Endothelial cell of umbilical vein (primary cell): ENCODE measurements around the gene SLC8A1. TPM values are rescaled to one million over a fixed set of nuclear protein-coding genes. Genes with fewer than 3 reads are reported as not detected.

Experiments
- BruUV-seq: library from RNA; stranded (reverse); fragments of 400-500 nt; replicated peaks from 2 replicates; lab custom pipeline; 2021; lab: Mats Ljungman, UMichigan
- CTCF ChIA-PET: fragments of 300-600, 350-600 bp; sonication (Branson Sonifier 250); formaldehyde crosslinking; loops from one replicate; lab custom pipeline; 2021; ENCODE audit warnings: antibody characterized with exemption, inconsistent platforms; lab: Charles Lee
- POLR2A ChIA-PET: fragments of 300-600, 350-600 bp; sonication (Branson Sonifier 250); formaldehyde crosslinking; loops from one replicate; lab custom pipeline; 2021; ENCODE audit warnings: antibody characterized with exemption, inconsistent platforms; lab: Charles Lee
- DNase-seq: peaks from one replicate; pipeline ENCODE4 v3.0.0-alpha.2; 2011; ENCODE audit warnings: low read depth, low spot score
- FAIRE-seq: peaks from 2 replicates; lab custom pipeline; 2011; peaks lifted over from hg19 to GRCh38; lab: Jason Lieb, UNC
- H2AFZ ChIP-seq: 2 replicates; pipeline ENCODE4 v1.6.0; 2012; ENCODE audit warnings: low read depth, low read length, control low read depth, inconsistent platforms
- H3K27ac ChIP-seq: 2 replicates; pipeline ENCODE4 v1.5.1; 2011; ENCODE audit warnings: low read depth, mild to moderate bottlenecking, control low read depth, low read length, moderate library complexity; ENCODE audit not compliant: insufficient read depth
- H3K27me3 ChIP-seq, 2 experiments: 2 replicates each; pipeline versions ENCODE4 v1.6.0 to v1.6.1; 2011; ENCODE audit warnings: low read length in 2 of 2, mixed read lengths in 1 of 2; ENCODE audit not compliant: control insufficient read depth in 2 of 2, insufficient read depth in 2 of 2
- H3K36me3 ChIP-seq, 2 experiments: 2 replicates in 1 of 2; 3 replicates in 1 of 2; pipeline ENCODE4 v1.5.1; 2011; ENCODE audit warnings: low read length in 2 of 2, mild to moderate bottlenecking in 1 of 2, moderate library complexity in 1 of 2; ENCODE audit not compliant: control insufficient read depth in 2 of 2, insufficient read depth in 2 of 2; ENCODE audit errors: extremely low read depth in 1 of 2
- H3K4me1 ChIP-seq: 3 replicates; pipeline ENCODE4 v1.5.1; 2011; ENCODE audit warnings: mild to moderate bottlenecking, low read length; ENCODE audit not compliant: control insufficient read depth, insufficient read depth; ENCODE audit errors: extremely low read depth
- H3K4me2 ChIP-seq: 2 replicates; pipeline ENCODE4 v1.6.1; 2011; ENCODE audit warnings: low read length, control low read depth, mixed read lengths; ENCODE audit not compliant: insufficient read depth
- H3K4me3 ChIP-seq, 3 experiments: fragments of 200-600 bp in 1 of 3; sonication (generic), shearing (Covaris generic) in 1 of 3; replicated peaks in 1 of 3; 2 replicates each; pipeline ENCODE4 v1.5.1; 2011 to 2016; ENCODE audit warnings: control low read depth in 3 of 3, low read length in 3 of 3, mild to moderate bottlenecking in 2 of 3, inconsistent platforms in 1 of 3, low read depth in 1 of 3, moderate library complexity in 1 of 3; ENCODE audit not compliant: insufficient read depth in 1 of 3
- H3K79me2 ChIP-seq: 2 replicates; pipeline ENCODE4 v1.6.0; 2012; ENCODE audit warnings: low read length, inconsistent platforms; ENCODE audit not compliant: control insufficient read depth, insufficient read depth
- H3K9ac ChIP-seq: replicated peaks from 2 replicates; pipeline ENCODE3; 2011; ENCODE audit warnings: low read length, control low read depth; ENCODE audit not compliant: insufficient read depth; ENCODE audit errors: extremely low read depth
- H3K9me1 ChIP-seq: replicated peaks from 3 replicates; pipeline ENCODE4 v1.6.0; 2011; ENCODE audit warnings: mild to moderate bottlenecking, low read length; ENCODE audit not compliant: control insufficient read depth, insufficient read depth; ENCODE audit errors: extremely low read depth
- H3K9me3 ChIP-seq: replicated peaks from 2 replicates; pipeline ENCODE4 v1.5.1; 2012; ENCODE audit warnings: low read length, inconsistent platforms; ENCODE audit not compliant: control insufficient read depth, insufficient read depth
- H4K20me1 ChIP-seq: replicated peaks from 2 replicates; pipeline ENCODE3; 2011; ENCODE audit warnings: mild to moderate bottlenecking, low read length; ENCODE audit not compliant: control insufficient read depth, insufficient read depth; ENCODE audit errors: extremely low read depth
- CTCF ChIP-seq, 2 donors: IDR thresholded peaks; 1 replicate in 1 of 2; 2 replicates in 1 of 2; pipeline ENCODE4 v1.5.1; 2011; ENCODE audit warnings: low read length in 2 of 2, mild to moderate bottlenecking in 2 of 2, moderate library complexity in 2 of 2, control low read depth in 1 of 2, inconsistent platforms in 1 of 2, low read depth in 1 of 2; ENCODE audit not compliant: insufficient read depth in 1 of 2; ENCODE audit errors: extremely low read depth in 1 of 2
- EZH2 ChIP-seq: IDR thresholded peaks from 2 replicates; pipeline ENCODE4 v1.6.1; 2012; ENCODE audit warnings: borderline replicate concordance, low read depth, mild to moderate bottlenecking, moderate library complexity, low read length, inconsistent platforms; ENCODE audit not compliant: severe bottlenecking
- FOS ChIP-seq: IDR thresholded peaks from 2 replicates; pipeline ENCODE4 v1.6.1; 2011; ENCODE audit warnings: mild to moderate bottlenecking, low read length, moderate library complexity, borderline replicate concordance; ENCODE audit not compliant: insufficient read depth
- GATA2 ChIP-seq: IDR thresholded peaks from 2 replicates; pipeline ENCODE4 v1.7.0; 2011; ENCODE audit warnings: low read depth, mild to moderate bottlenecking, moderate library complexity, mixed read lengths, low read length; ENCODE audit not compliant: insufficient read length, insufficient read depth
- JUN ChIP-seq: IDR thresholded peaks from 2 replicates; pipeline ENCODE4 v1.6.1; 2011; ENCODE audit warnings: borderline replicate concordance, low read depth; ENCODE audit not compliant: insufficient read length, insufficient read depth
- MAX ChIP-seq: IDR thresholded peaks from 2 replicates; pipeline ENCODE4 v1.6.1; 2011; ENCODE audit not compliant: insufficient read depth, insufficient read length
- MYC ChIP-seq: IDR thresholded peaks from one replicate; pipeline ENCODE4 v1.6.1; 2011; ENCODE audit warnings: mild to moderate bottlenecking, low read depth, low read length
- POLR2A ChIP-seq: IDR thresholded peaks from 2 replicates; pipeline ENCODE4 v1.6.1; 2012; ENCODE audit warnings: low read depth, mild to moderate bottlenecking, control low read depth, low read length
- POLR2AphosphoS5 ChIP-seq: IDR thresholded peaks from 2 replicates; pipeline ENCODE4 v1.6.1; 2012; ENCODE audit warnings: low read depth, mild to moderate bottlenecking, control low read depth, low read length, moderate library complexity; ENCODE audit not compliant: insufficient read depth
- dilution Hi-C: fragments of 300-500 bp; cut with MboI; formaldehyde crosslinking; loops from one replicate; pipeline ENCODE4 v1.15.0; 2019; ENCODE audit warnings: low sequenced_read_pairs; ENCODE audit not compliant: extremely low pct_ligation_motif_present
- intact Hi-C: fragments of 100-400 bp; cut with micrococcal nuclease; formaldehyde crosslinking; loops from one replicate; pipeline ENCODE4 v1.10.0; 2022
- polyA plus RNA-seq, 4 experiments: library from polyadenylated mRNA; depleted of rRNA in 3 of 4; stranded (reverse) in 3 of 4; unstranded in 1 of 4; fragments of >200 nt; gene quantifications; 2 replicates each; pipeline versions ENCODE4 v1.2.1 to v1.2.3, GENCODE V29; 2011 to 2012; ENCODE audit warnings: missing spikeins in 1 of 4
- total RNA-seq: library from RNA; stranded (reverse); gene quantifications from 2 replicates; pipeline ENCODE4 v1.2.3, GENCODE V29; 2021

Gene SLC8A1
- total and polyA plus RNA-seq, 2 donors (not counting 3 experiments of a cell fraction or from before 2014, with no cell fraction given), result 0.19 to 1.8 TPM

- DNase-seq (no peak), FAIRE-seq (no peak)
- Histone ChIP-seq H3K27ac (no peak overlapping the region), H3K79me2 (no peaks in the 10 kb centered on the region), H3K27me3 (no peaks in the 10 kb centered on the region), H4K20me1 (no peaks in the 10 kb centered on the region), H2AFZ (no peak overlapping the region), H3K9me3 (no peaks in the 10 kb centered on the region), H3K36me3 (no peaks in the 10 kb centered on the region), H3K4me1 (peaks cover 4% of the 10 kb centered on the region), H3K9me1 (no peaks in the 10 kb centered on the region), H3K9ac (no peak overlapping the region), H3K4me3 (no peak overlapping the region), H3K4me2 (no peak overlapping the region)
- TF ChIP-seq FOS (no peak), JUN (no peak), POLR2AphosphoS5 (no peak), MAX (no peak), EZH2 (no peak), POLR2A (no peak), MYC (no peak), GATA2 (no peak), CTCF (IDR thresholded peaks at IDR 0.05; ENCODE audit: extremely low read depth in 1 of 2, insufficient read depth in 1 of 2, low read depth in 1 of 2, low read length in 2 of 2) (no peak)
- dilution Hi-C loops (no loop called here), intact Hi-C loops (no loop called here)
- BruUV-seq, result no TSS peak
- ChIA-PET CTCF (no interaction called here), POLR2A (no interaction called here)
These were observed 56.5 kb downstream of the SLC8A1 start for GRCh38 chr2:40395169-40396073.
